Measurements from ENCODE around the gene GDPD3.

GDPD3 gene

DNA sequence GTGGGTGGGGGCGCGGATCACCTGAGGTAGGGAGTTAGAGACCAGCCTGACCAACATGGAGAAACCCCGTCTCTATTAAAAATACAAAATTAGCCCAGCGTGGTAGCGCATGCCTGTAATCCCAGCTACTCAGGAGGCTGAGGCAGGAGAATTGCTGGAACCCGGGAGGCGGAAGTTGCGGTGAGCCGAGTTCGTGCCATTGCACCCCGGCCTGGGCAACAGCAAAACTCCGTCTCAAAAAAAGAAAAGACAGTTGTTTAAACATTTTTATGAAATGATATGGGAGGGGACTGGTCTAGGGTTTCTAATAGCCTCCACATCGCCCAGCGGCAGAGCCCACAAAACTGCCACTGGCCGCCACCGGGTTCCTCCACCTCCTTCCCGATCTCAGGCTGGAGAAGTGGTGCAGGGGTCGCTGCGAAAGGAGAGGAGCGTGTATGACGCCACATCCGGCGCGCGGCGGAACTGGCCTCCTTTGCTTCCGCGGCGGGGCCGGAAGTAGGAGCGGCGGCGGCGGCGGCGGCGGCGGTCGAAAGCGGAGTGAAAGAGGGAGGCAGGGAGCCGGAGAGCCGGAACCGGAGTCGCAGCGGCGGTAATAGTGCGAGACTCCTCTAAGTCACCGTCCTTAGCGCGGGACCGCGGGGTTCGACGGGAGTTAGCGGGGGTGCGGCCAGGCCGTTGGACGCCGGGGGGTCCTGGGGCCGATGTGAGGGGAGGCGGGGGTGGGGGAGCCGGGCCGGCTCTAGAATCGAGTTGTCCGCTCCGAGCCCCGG lies 37.6 kb downstream of the GDPD3 start, which contains the start of gene PPP4C:
TSS of gene PPP4C (plus strand) at position 492 of the 773 bp plus-strand sequence. CDS start 384 bp downstream, outside the sequence.
- peak; percentile 86 for DNase-seq

GRCh38 chr16:30070490-30070889 lies 42.8 kb downstream of the GDPD3 start:
- DNase-seq: no peak

DNA sequence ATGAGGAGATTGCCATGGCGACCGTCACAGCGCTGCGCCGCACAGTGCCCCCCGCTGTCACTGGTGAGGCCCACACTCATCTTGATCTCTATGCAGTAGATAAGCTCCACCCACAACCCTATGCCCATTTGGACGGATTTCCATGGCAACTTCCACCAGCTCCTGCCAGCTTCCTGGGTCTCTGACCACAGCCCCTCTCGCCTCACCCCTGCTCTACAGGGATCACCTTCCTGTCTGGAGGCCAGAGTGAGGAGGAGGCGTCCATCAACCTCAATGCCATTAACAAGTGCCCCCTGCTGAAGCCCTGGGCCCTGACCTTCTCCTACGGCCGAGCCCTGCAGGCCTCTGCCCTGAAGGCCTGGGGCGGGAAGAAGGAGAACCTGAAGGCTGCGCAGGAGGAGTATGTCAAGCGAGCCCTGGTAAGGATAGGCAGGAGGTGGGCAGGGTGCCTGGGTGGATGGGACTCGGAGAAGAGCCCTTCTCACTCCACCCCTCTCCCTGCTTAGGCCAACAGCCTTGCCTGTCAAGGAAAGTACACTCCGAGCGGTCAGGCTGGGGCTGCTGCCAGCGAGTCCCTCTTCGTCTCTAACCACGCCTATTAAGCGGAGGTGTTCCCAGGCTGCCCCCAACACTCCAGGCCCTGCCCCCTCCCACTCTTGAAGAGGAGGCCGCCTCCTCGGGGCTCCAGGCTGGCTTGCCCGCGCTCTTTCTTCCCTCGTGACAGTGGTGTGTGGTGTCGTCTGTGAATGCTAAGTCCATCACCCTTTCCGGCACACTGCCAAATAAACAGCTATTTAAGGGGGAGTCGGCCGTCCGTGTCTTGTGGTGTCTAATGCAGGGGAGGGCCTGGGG lies 43.5 kb downstream of the GDPD3 start:
- DNase-seq: no peak

- DNase-seq: no peak
Observed at GRCh38 chr16:30068750-30069610, 44.4 kb downstream of the GDPD3 start.

DNA sequence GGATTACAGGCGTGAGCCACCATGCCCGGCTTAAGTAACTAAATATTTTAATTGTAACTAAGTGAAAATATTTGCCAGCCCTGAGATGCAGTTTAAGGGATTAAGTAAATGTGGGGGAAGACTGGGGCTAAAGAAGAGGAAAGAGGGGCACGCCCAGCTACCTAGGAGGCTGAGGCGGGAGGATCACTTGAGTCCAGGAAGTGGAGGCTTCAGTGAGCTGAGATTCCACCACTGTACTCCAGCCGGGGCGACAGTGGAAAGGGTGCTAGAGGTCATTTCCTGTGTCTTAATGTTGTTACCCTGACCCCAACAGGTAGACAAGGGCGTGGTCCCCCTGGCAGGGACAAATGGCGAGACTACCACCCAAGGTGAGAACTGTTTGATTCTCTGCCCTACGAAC lies 45.0 kb downstream of the GDPD3 start:
- DNase-seq: no peak

DNA sequence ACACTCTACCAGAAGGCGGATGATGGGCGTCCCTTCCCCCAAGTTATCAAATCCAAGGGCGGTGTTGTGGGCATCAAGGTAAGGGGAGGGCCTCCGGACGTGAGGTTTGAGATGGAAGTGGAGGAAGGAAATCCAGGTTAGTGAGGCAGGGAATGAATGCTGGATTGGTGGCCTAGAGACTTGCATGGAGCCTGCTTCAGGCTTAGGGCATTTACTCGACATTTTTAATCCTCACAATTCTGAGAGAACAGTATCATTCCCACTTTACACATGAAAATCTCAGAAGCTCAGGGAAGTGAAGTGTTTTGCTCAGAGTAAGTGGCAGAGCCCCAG lies 45.8 kb downstream of the GDPD3 start:
- no peak for DNase-seq

- no peak for DNase-seq
Observed at GRCh38 chr16:30066761-30067583, 46.4 kb downstream of the GDPD3 start.

- DNase-seq: no peak
Observed at GRCh38 chr16:30065943-30066760, 47.2 kb downstream of the GDPD3 start.

- DNase-seq: peak; percentile 97
Observed at GRCh38 chr16:30065102-30065942, 48.0 kb downstream of the GDPD3 start, which contains the start of gene ALDOA. Gene ALDOA, plus strand, starts transcription at chr16:30065760. Its CDS starts 1,138 bp downstream, at chr16:30066898.

- no peak for DNase-seq
Observed at GRCh38 chr16:30064729-30065101, 48.6 kb downstream of the GDPD3 start.

DNA sequence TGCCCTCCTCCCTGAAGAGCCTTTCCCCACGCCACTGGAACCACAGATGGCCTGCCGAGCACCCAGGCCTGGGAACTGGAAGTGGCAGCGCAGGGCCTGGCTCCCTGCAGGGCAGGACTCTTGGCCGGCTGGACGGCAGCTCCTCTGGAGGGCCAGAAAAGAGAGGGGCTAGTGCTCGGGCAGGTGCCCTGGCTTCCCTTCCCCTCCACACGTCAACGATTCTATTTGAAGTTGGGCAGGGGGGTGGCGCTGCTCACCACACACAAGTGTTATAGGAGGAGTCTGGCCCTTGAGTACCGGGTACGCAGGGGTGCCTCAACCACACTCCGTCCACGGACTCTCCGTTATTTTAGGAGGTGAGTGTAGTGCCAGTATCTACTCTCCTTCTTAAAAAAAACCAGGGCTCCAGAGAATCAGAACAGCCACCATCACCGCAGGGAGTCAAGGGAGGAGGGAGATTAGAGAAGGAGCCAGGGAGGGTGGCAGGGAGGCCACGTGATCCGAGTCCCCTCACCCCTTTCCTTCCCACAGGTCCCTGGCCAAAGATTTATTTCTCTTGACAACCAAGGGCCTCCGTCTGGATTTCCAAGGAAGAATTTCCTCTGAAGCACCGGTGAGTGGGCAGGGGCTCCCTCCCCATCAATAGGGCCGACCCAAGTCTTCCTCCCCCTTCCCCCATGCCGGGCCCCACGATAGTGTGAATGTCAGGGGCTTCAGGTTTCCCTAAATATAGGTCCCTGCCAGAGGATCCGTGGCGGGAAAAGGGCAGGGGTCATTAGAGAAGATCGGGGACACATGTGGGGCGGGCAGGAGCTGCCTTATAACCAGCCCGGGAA lies 49.2 kb downstream of the GDPD3 start:
- peak; percentile 61 for DNase-seq

GRCh38 chr16:30063278-30063892 lies 50.0 kb downstream of the GDPD3 start:
- no peak for DNase-seq

GRCh38 chr16:30060836-30061554 lies 52.3 kb downstream of the GDPD3 start:
- no peak for DNase-seq

DNA sequence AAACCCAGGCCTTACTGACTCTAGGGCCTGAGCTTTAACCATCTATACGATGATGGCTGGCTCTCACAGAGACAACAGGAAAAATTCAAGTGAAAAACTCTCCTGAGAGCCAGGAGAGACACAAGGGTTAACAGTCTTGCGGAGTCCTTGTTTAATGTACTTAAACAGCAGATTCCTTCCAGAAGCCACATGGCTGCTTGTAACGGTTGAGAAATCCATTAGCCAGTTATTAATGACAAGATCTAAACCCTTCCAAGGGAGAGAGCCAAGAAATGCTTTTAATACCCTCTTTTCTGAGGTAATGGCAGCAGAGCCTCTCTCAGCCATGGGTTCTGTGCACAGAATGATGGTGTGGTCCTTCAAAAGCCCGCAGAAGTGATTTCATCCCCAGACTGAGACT lies 53.0 kb downstream of the GDPD3 start:
- DNase-seq: no peak

GRCh38 chr16:30054959-30055553 lies 58.3 kb downstream of the GDPD3 start:
- no peak for DNase-seq

Measured in NCI-H2029 (cell line).